Upper lobe of right lung (tissue), 1 donor: ENCODE measurements around the gene PPEF1. TPM values are rescaled to one million over a fixed set of nuclear protein-coding genes. Genes with fewer than 3 reads are reported as not detected.

Source experiments
- ATAC-seq: fragments of 200-7000 bp; cut with Tn5 transposase; one replicate; pipeline ENCODE4 v1.9.1; 2020; ENCODE audit warnings: mild to moderate bottlenecking, moderate library complexity
- DNase-seq: peaks from one replicate; pipeline ENCODE4 v3.0.0-alpha.2; 2020
- H3K27ac ChIP-seq: fragments of 200-600 bp; one replicate; pipeline ENCODE4 v1.8.0; 2022
- H3K27me3 ChIP-seq: fragments of 200-600 bp; one replicate; pipeline ENCODE4 v1.8.0; 2022; ENCODE audit warnings: mild to moderate bottlenecking
- H3K36me3 ChIP-seq: fragments of 200-600 bp; one replicate; pipeline ENCODE4 v1.8.0; 2022
- H3K4me1 ChIP-seq: fragments of 200-600 bp; one replicate; pipeline ENCODE4 v1.8.0; 2022
- H3K4me3 ChIP-seq: fragments of 200-600 bp; one replicate; pipeline ENCODE4 v1.8.0; 2022; ENCODE audit warnings: mild to moderate bottlenecking
- H3K9me3 ChIP-seq: fragments of 200-600 bp; one replicate; pipeline ENCODE4 v1.8.0; 2022
- intact Hi-C: fragments of 100-400 bp; cut with DNase I; formaldehyde crosslinking; loops from one replicate; pipeline ENCODE4 v1.11.0; 2022
- total RNA-seq: library from RNA; stranded (reverse); fragmentation: NEBNext Ultra II Directional; extraction: Animal tissue kit (Norgen Biotek cat#: 25700); gene quantifications from one replicate; pipeline ENCODE4 v1.2.1, GENCODE V29; 2021
- TF ChIP-seq, protein P1 (sequence below): fragments of 200-600 bp; IDR thresholded peaks from one replicate; pipeline ENCODE4 v1.8.0; 2022; ENCODE audit warnings: antibody characterized with exemption
- donor health status: DM: no; HTN: yes; CAD: no; lungs with severe emphysema.

The PPEF1 gene
- total RNA-seq, 1 donor from 2014 or later, result 1.1 TPM

DNA sequence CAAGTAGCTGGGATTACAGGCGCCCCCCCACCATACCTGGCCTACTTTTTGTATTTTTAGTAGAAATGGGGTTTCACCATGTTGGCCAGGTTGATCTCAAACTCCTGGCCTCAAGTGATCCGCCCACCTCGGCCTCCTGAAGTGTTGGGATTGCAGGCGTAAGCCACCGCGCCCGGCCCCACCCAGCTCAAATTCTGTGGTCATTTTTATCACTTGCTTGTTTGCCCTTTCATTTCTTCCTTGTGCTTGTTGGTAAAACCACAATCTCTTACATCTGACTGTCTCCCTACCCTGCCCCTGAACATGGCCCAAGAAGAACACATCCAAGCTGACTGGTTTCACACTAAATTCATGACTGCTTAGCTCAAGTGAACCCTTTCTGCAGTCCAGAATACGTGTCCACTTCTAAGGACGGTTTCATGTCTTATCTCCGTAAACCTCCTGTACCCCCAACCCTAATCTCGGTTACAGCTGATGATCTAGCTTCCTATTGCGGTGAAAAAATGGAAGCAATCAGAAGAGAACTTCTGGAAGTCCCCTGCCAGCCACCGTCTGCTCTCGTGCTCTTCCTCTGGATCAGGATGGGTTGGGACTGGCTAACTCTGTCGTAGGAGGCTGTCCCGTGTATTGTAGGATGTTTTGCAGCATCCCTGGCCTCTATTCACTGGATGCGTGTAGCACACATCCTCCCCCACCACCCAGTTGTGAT is 30.1 kb upstream of the PPEF1 start:
- Histone ChIP-seq H3K9me3 (no peaks in the 10 kb centered on the region), H3K4me3 (no peak overlapping the region), H3K27ac (no peak overlapping the region), H3K36me3 (no peaks in the 10 kb centered on the region), H3K4me1 (no peaks in the 10 kb centered on the region), H3K27me3 (no peaks in the 10 kb centered on the region)
- intact Hi-C loops, result no loop called here
- no peak for ATAC-seq
- TF ChIP-seq, protein P1, sequence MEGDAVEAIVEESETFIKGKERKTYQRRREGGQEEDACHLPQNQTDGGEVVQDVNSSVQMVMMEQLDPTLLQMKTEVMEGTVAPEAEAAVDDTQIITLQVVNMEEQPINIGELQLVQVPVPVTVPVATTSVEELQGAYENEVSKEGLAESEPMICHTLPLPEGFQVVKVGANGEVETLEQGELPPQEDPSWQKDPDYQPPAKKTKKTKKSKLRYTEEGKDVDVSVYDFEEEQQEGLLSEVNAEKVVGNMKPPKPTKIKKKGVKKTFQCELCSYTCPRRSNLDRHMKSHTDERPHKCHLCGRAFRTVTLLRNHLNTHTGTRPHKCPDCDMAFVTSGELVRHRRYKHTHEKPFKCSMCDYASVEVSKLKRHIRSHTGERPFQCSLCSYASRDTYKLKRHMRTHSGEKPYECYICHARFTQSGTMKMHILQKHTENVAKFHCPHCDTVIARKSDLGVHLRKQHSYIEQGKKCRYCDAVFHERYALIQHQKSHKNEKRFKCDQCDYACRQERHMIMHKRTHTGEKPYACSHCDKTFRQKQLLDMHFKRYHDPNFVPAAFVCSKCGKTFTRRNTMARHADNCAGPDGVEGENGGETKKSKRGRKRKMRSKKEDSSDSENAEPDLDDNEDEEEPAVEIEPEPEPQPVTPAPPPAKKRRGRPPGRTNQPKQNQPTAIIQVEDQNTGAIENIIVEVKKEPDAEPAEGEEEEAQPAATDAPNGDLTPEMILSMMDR, result no peak
- no peak for DNase-seq

DNA sequence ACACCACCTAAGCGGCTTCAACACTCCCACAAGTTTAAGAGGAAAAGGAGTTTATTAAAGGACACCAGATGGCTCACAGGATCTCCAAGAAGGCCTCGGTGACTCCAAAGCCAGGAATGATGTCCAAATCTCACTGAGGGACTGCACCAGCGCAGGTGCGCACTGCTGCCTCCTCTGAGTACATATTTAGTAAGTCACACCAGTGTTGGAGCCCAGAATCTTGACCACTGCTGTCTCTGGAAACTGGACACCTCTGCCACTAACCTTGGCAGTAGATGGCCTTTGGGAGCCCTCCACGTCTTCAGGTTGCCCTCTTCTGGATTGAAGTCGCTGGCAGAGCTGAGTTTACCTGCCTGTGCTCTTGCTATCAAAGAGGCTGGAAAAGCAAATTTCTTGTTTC is 25.4 kb upstream of the PPEF1 start:
- Histone ChIP-seq H3K27ac (no peak overlapping the region), H3K9me3 (no peaks in the 10 kb centered on the region), H3K36me3 (no peaks in the 10 kb centered on the region), H3K4me3 (no peak overlapping the region), H3K27me3 (no peaks in the 10 kb centered on the region), H3K4me1 (no peaks in the 10 kb centered on the region)
- intact Hi-C loops, result no loop called here
- ATAC-seq (no peak), DNase-seq (no peak)
- TF ChIP-seq, protein P1, result no peak

DNA sequence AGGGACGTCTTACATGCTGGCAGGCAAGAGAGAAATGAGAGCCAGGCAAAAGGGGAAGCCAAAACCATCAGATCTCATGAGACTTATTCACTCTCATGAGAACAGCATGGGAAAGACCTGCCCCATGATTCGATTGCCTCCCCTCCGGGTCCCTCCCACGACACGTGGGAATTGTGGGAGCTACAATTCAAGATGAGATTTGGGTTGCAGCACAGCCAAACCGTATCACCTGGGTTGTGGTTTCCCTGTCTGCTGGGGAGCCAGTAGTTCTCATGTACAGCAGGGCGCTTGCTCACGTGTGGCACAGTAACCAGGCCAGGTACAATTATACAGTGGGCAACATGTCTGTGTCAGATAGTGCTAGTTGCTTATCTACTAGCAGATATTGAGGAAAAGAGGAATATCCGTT is 24.5 kb upstream of the PPEF1 start:
- Histone ChIP-seq H3K9me3 (no peaks in the 10 kb centered on the region), H3K27me3 (no peaks in the 10 kb centered on the region), H3K36me3 (no peaks in the 10 kb centered on the region), H3K4me1 (no peaks in the 10 kb centered on the region), H3K27ac (no peak overlapping the region), H3K4me3 (no peak overlapping the region)
- TF ChIP-seq, protein P1, result no peak
- ATAC-seq (no peak), DNase-seq (no peak)
- intact Hi-C loops, result no loop called here

DNA sequence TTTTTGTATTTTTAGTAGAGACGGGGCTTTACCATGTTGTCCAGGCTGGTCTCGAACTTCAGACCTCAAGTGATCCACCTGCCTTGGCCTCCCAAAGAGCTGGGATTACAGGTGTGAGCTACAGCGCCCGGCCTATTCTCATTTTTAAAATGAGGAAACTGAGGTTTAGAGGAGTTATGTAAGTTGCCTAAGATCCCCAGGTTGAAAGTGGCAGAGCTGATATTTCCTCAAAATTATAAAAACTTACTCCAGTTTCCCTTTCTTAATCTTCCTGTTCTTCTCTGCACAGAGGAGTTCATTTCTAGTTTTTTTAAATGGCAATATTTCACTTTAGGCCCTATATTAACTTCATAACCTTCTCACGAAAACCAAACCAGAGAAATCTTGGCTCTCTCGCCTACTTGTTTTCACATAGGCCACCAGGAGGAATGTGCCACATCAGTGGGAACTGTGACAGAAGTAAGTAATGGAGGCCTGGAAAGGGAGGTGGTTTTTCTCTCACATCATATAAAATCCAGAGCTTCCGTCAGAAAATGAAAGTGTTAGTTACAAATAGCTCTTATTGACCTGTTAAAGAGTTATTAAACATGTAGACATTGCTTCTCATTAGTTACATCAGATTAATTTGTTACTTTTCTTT is 19.5 kb upstream of the PPEF1 start:
- no peaks in the 10 kb centered on the region for H3K9me3 ChIP-seq
- TF ChIP-seq, protein P1, result no peak
- no peaks in the 10 kb centered on the region for H3K36me3 ChIP-seq
- intact Hi-C loops, result no loop called here
- H3K4me1 ChIP-seq, result no peaks in the 10 kb centered on the region
- H3K4me3 ChIP-seq, result no peak overlapping the region
- H3K27me3 ChIP-seq, result no peaks in the 10 kb centered on the region
- no peak overlapping the region for H3K27ac ChIP-seq
- no peak for ATAC-seq
- DNase-seq, result no peak

DNA sequence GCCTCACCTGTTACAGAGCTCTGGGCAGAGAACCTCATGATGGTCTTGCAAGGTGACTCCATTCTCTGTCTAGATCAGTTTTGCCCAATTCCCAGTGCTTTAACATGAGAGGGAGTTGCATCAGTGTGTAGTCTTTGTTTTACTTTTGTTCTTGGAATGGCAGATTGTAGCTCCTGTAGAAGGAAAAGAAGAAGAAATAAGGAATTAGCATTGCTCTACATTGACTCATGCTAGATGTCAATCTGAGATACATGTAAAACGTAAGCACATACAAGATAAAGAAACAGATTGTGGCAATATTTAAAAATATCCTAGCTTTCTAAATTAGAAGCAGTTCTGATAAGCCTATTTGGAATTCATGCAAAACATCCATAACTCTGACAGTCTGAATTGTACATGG is 16.0 kb upstream of the PPEF1 start:
- no peak overlapping the region for H3K4me3 ChIP-seq
- DNase-seq (no peak), ATAC-seq (no peak)
- no peaks in the 10 kb centered on the region for H3K27me3 ChIP-seq
- intact Hi-C loops, result no loop called here
- no peaks in the 10 kb centered on the region for H3K9me3 ChIP-seq
- H3K27ac ChIP-seq, result no peak overlapping the region
- H3K36me3 ChIP-seq, result no peaks in the 10 kb centered on the region
- H3K4me1 ChIP-seq, result no peaks in the 10 kb centered on the region
- TF ChIP-seq, protein P1, result no peak
